Measurements from ENCODE around the gene PSENEN.

DNA sequence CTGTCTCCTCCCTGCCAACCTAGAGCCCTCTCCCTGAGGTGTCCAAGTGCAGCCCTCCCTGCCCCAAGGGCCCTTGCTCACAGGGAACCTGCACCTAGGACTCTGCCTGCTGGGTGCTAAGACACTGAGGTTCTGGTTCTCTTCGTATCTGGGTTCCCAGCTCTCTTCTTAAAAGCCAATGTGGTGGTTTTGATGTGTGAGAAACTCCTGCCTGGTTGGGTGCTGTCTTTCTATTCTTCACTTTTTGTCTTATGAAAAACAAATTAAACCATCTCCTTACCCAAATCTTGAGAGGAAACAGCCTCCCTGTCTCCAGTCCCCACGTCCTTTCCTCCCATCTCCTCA lies 32.0 kb upstream of the PSENEN start:
- TF ChIP-seq, protein P1, sequence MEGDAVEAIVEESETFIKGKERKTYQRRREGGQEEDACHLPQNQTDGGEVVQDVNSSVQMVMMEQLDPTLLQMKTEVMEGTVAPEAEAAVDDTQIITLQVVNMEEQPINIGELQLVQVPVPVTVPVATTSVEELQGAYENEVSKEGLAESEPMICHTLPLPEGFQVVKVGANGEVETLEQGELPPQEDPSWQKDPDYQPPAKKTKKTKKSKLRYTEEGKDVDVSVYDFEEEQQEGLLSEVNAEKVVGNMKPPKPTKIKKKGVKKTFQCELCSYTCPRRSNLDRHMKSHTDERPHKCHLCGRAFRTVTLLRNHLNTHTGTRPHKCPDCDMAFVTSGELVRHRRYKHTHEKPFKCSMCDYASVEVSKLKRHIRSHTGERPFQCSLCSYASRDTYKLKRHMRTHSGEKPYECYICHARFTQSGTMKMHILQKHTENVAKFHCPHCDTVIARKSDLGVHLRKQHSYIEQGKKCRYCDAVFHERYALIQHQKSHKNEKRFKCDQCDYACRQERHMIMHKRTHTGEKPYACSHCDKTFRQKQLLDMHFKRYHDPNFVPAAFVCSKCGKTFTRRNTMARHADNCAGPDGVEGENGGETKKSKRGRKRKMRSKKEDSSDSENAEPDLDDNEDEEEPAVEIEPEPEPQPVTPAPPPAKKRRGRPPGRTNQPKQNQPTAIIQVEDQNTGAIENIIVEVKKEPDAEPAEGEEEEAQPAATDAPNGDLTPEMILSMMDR (IDR thresholded peaks at IDR 0.05; ENCODE audit: insufficient read depth, low read length, poor library complexity, severe bottlenecking) = no peak
- no peak for TF ChIP-seq EZH2phosphoT487 (conservative IDR thresholded peaks at IDR 0.05; ENCODE audit: low read length)
